Measurements from ENCODE around the gene TUB. TPM values are rescaled to one million over a fixed set of nuclear protein-coding genes. Genes with fewer than 3 reads are reported as not detected.

Gene TUB
- total and polyA plus RNA-seq, 5 donors from 2014 or later, result 0.02 to 0.28 (median 0.27) TPM; not detected in 2

- no peak overlapping the region for H3K27ac ChIP-seq (ENCODE audit: insufficient read depth, low read length, poor library complexity, severe bottlenecking)
- Mint-ChIP-seq H3K27me3 (no peaks in the 10 kb centered on the region), H3K4me3 (no peak overlapping the region), H3K9me3 (no peaks in the 10 kb centered on the region), H3K27ac (no peak overlapping the region), H3K36me3 (no peaks in the 10 kb centered on the region), H3K4me1 (peaks cover 0 to 3% (median 0%) of the 10 kb centered on the region in 4 donors)
- H3K9me3 ChIP-seq (ENCODE audit: control insufficient read depth in 2 of 2, low read length in 2 of 2), result no peaks in the 10 kb centered on the region
- H3K4me3 ChIP-seq (ENCODE audit: low read depth, low read length), result no peak overlapping the region
- peak in 1 of 3 donors; percentile 40 for DNase-seq
- no peak for ATAC-seq (ENCODE audit: low read depth in 2 of 2)
- H3K36me3 ChIP-seq (ENCODE audit: control insufficient read depth, insufficient read depth, low read length), result no peaks in the 10 kb centered on the region
- H3K27me3 ChIP-seq (ENCODE audit: control insufficient read depth, insufficient read depth, low read length), result no peaks in the 10 kb centered on the region
- H3K4me1 ChIP-seq (ENCODE audit: control insufficient read depth, insufficient read depth, low read length, poor library complexity, severe bottlenecking), result no peaks in the 10 kb centered on the region
These were observed 11.8 kb downstream of the TUB start for GRCh38 chr11:8092587-8093424.

- Histone ChIP-seq H3K9me3 (ENCODE audit: control insufficient read depth in 2 of 2, low read length in 2 of 2) (no peaks in the 10 kb centered on the region), H3K27ac (ENCODE audit: insufficient read depth, low read length, poor library complexity, severe bottlenecking) (no peak overlapping the region), H3K4me1 (ENCODE audit: control insufficient read depth, insufficient read depth, low read length, poor library complexity, severe bottlenecking) (no peaks in the 10 kb centered on the region), H3K36me3 (ENCODE audit: control insufficient read depth, insufficient read depth, low read length) (no peaks in the 10 kb centered on the region), H3K4me3 (ENCODE audit: low read depth, low read length) (no peak overlapping the region), H3K27me3 (ENCODE audit: control insufficient read depth, insufficient read depth, low read length) (no peaks in the 10 kb centered on the region)
- H3K36me3 Mint-ChIP-seq, result no peaks in the 10 kb centered on the region
- H3K27me3 Mint-ChIP-seq, result no peaks in the 10 kb centered on the region
- no peaks in the 10 kb centered on the region for H3K9me3 Mint-ChIP-seq
- no peak for DNase-seq
- H3K4me1 Mint-ChIP-seq, result peaks cover 0 to 3% (median 0%) of the 10 kb centered on the region in 4 donors
- no peak overlapping the region for H3K4me3 Mint-ChIP-seq
- ATAC-seq (ENCODE audit: low read depth in 2 of 2), result no peak
- H3K27ac Mint-ChIP-seq, result no peak overlapping the region
These were observed 13.0 kb downstream of the TUB start for GRCh38 chr11:8093931-8094575.

GRCh38 chr11:8094656-8095055 is 13.6 kb downstream of the TUB start:
- Mint-ChIP-seq H3K36me3 (no peaks in the 10 kb centered on the region), H3K27me3 (no peaks in the 10 kb centered on the region), H3K4me1 (peaks cover 0 to 3% (median 0%) of the 10 kb centered on the region in 4 donors), H3K9me3 (no peaks in the 10 kb centered on the region), H3K4me3 (no peak overlapping the region), H3K27ac (no peak overlapping the region)
- DNase-seq (no peak), ATAC-seq (ENCODE audit: low read depth in 2 of 2) (no peak)
- no peaks in the 10 kb centered on the region for H3K9me3 ChIP-seq (ENCODE audit: control insufficient read depth in 2 of 2, low read length in 2 of 2)
- H3K27ac ChIP-seq (ENCODE audit: insufficient read depth, low read length, poor library complexity, severe bottlenecking), result no peak overlapping the region
- no peak overlapping the region for H3K4me3 ChIP-seq (ENCODE audit: low read depth, low read length)
- no peaks in the 10 kb centered on the region for H3K4me1 ChIP-seq (ENCODE audit: control insufficient read depth, insufficient read depth, low read length, poor library complexity, severe bottlenecking)
- no peaks in the 10 kb centered on the region for H3K27me3 ChIP-seq (ENCODE audit: control insufficient read depth, insufficient read depth, low read length)
- no peaks in the 10 kb centered on the region for H3K36me3 ChIP-seq (ENCODE audit: control insufficient read depth, insufficient read depth, low read length)

- no peaks in the 10 kb centered on the region for H3K36me3 ChIP-seq (ENCODE audit: control insufficient read depth, insufficient read depth, low read length)
- Mint-ChIP-seq H3K27me3 (no peaks in the 10 kb centered on the region), H3K4me1 (peaks cover 0 to 3% (median 0%) of the 10 kb centered on the region in 4 donors), H3K27ac (peak overlapping the region in 1 of 3 donors; percentile 2), H3K9me3 (no peaks in the 10 kb centered on the region), H3K4me3 (no peak overlapping the region), H3K36me3 (no peaks in the 10 kb centered on the region)
- H3K27ac ChIP-seq (ENCODE audit: insufficient read depth, low read length, poor library complexity, severe bottlenecking), result no peak overlapping the region
- H3K4me1 ChIP-seq (ENCODE audit: control insufficient read depth, insufficient read depth, low read length, poor library complexity, severe bottlenecking), result no peaks in the 10 kb centered on the region
- no peaks in the 10 kb centered on the region for H3K9me3 ChIP-seq (ENCODE audit: control insufficient read depth in 2 of 2, low read length in 2 of 2)
- H3K4me3 ChIP-seq (ENCODE audit: low read depth, low read length), result no peak overlapping the region
- no peaks in the 10 kb centered on the region for H3K27me3 ChIP-seq (ENCODE audit: control insufficient read depth, insufficient read depth, low read length)
- no peak for ATAC-seq (ENCODE audit: low read depth in 2 of 2)
- no peak for DNase-seq
These were observed 14.4 kb downstream of the TUB start for GRCh38 chr11:8095371-8095770.

- Histone ChIP-seq H3K27ac (ENCODE audit: insufficient read depth, low read length, poor library complexity, severe bottlenecking) (no peak overlapping the region), H3K27me3 (ENCODE audit: control insufficient read depth, insufficient read depth, low read length) (no peaks in the 10 kb centered on the region), H3K9me3 (ENCODE audit: control insufficient read depth in 2 of 2, low read length in 2 of 2) (no peaks in the 10 kb centered on the region), H3K4me1 (ENCODE audit: control insufficient read depth, insufficient read depth, low read length, poor library complexity, severe bottlenecking) (no peaks in the 10 kb centered on the region), H3K4me3 (ENCODE audit: low read depth, low read length) (no peak overlapping the region), H3K36me3 (ENCODE audit: control insufficient read depth, insufficient read depth, low read length) (no peaks in the 10 kb centered on the region)
- H3K27ac Mint-ChIP-seq, result peak overlapping the region in 2 of 3 donors; percentile 5 to 23
- ATAC-seq (ENCODE audit: low read depth in 2 of 2) (no peak), DNase-seq (no peak)
- peaks cover 0 to 3% (median 0%) of the 10 kb centered on the region in 4 donors for H3K4me1 Mint-ChIP-seq
- H3K4me3 Mint-ChIP-seq, result no peak overlapping the region
- no peaks in the 10 kb centered on the region for H3K27me3 Mint-ChIP-seq
- H3K9me3 Mint-ChIP-seq, result no peaks in the 10 kb centered on the region
- H3K36me3 Mint-ChIP-seq, result no peaks in the 10 kb centered on the region
These were observed 15.0 kb downstream of the TUB start for GRCh38 chr11:8095806-8096522.

- no peaks in the 10 kb centered on the region for H3K36me3 Mint-ChIP-seq
- Histone ChIP-seq H3K4me3 (ENCODE audit: low read depth, low read length) (no peak overlapping the region), H3K27ac (ENCODE audit: insufficient read depth, low read length, poor library complexity, severe bottlenecking) (no peak overlapping the region), H3K27me3 (ENCODE audit: control insufficient read depth, insufficient read depth, low read length) (no peaks in the 10 kb centered on the region), H3K4me1 (ENCODE audit: control insufficient read depth, insufficient read depth, low read length, poor library complexity, severe bottlenecking) (no peaks in the 10 kb centered on the region), H3K9me3 (ENCODE audit: control insufficient read depth in 2 of 2, low read length in 2 of 2) (no peaks in the 10 kb centered on the region), H3K36me3 (ENCODE audit: control insufficient read depth, insufficient read depth, low read length) (no peaks in the 10 kb centered on the region)
- no peak for ATAC-seq (ENCODE audit: low read depth in 2 of 2)
- no peak for DNase-seq
- H3K4me1 Mint-ChIP-seq, result peaks cover 0 to 3% (median 0%) of the 10 kb centered on the region in 4 donors
- no peaks in the 10 kb centered on the region for H3K27me3 Mint-ChIP-seq
- H3K4me3 Mint-ChIP-seq, result no peak overlapping the region
- no peaks in the 10 kb centered on the region for H3K9me3 Mint-ChIP-seq
- H3K27ac Mint-ChIP-seq, result peak overlapping the region in 1 of 3 donors; percentile 5
These were observed 15.6 kb downstream of the TUB start for GRCh38 chr11:8096575-8096974.

- no peaks in the 10 kb centered on the region for H3K9me3 ChIP-seq (ENCODE audit: control insufficient read depth in 2 of 2, low read length in 2 of 2)
These were observed 16.1 kb downstream of the TUB start for GRCh38 chr11:8097062-8097461.

More at GRCh38 chr11:8097062-8097461, 16.1 kb downstream of the TUB start:
- no peaks in the 10 kb centered on the region for H3K27me3 ChIP-seq (ENCODE audit: control insufficient read depth, insufficient read depth, low read length)
- DNase-seq, result no peak
- no peak overlapping the region for H3K27ac Mint-ChIP-seq
- no peak overlapping the region for H3K4me3 Mint-ChIP-seq
- no peaks in the 10 kb centered on the region for H3K9me3 Mint-ChIP-seq
- H3K4me1 Mint-ChIP-seq, result peaks cover 0 to 3% (median 0%) of the 10 kb centered on the region in 4 donors
- ATAC-seq (ENCODE audit: low read depth in 2 of 2), result no peak
- no peaks in the 10 kb centered on the region for H3K4me1 ChIP-seq (ENCODE audit: control insufficient read depth, insufficient read depth, low read length, poor library complexity, severe bottlenecking)
- H3K27me3 Mint-ChIP-seq, result no peaks in the 10 kb centered on the region
- H3K27ac ChIP-seq (ENCODE audit: insufficient read depth, low read length, poor library complexity, severe bottlenecking), result no peak overlapping the region
- H3K36me3 Mint-ChIP-seq, result no peaks in the 10 kb centered on the region
- no peaks in the 10 kb centered on the region for H3K36me3 ChIP-seq (ENCODE audit: control insufficient read depth, insufficient read depth, low read length)
- H3K4me3 ChIP-seq (ENCODE audit: low read depth, low read length), result no peak overlapping the region

All from CD4-positive, CD25-positive, alpha-beta regulatory T cell (primary cell).